Right ventricle myocardium superior (tissue), 1 donor: ENCODE data around the gene SLC5A2. TPM values are rescaled to one million over a fixed set of nuclear protein-coding genes. Genes with fewer than 3 reads are reported as not detected.
"Not testable (repeated sequence)": the region's sequence is repeated elsewhere in the genome, so short reads cannot be mapped to it uniquely, and the experiment has no call there.

Experiments used
- ATAC-seq: fragments of 200-7000 bp; cut with Tn5 transposase; one replicate; pipeline ENCODE4 v1.9.1; 2020; ENCODE audit warnings: mild to moderate bottlenecking; ENCODE audit not compliant: poor library complexity
- DNase-seq: peaks from one replicate; pipeline ENCODE4 v3.0.0-alpha.2; 2020
- intact Hi-C: fragments of 100-400 bp; cut with DNase I; formaldehyde crosslinking; loops from one replicate; pipeline ENCODE4 v1.11.2; 2022
- total RNA-seq: library from RNA; stranded (reverse); fragmentation: NEBNext Ultra II Directional; extraction: Animal tissue kit (Norgen Biotek cat#: 25700); gene quantifications from one replicate; pipeline ENCODE4 v1.2.1, GENCODE V29; 2021
- donor health status: DM: no; HTN: yes; CAD: no; lungs with severe emphysema.

The SLC5A2 gene
- total RNA-seq, 1 donor from 2014 or later: not detected

GRCh38 chr16:31513884-31514283 is 31.0 kb downstream of the SLC5A2 start:
- intact Hi-C loops: no loop called here
- no peak for ATAC-seq

GRCh38 chr16:31517800-31518402 is 35.0 kb downstream of the SLC5A2 start:
- no peak for DNase-seq
- intact Hi-C loops: no loop called here
- no peak for ATAC-seq

More at GRCh38 chr16:31513884-31514283, 31.0 kb downstream of the SLC5A2 start:
- DNase-seq: no peak

- ATAC-seq (no peak), DNase-seq (no peak)
- intact Hi-C loops: no loop called here
Observed at GRCh38 chr16:31519759-31520431, 37.0 kb downstream of the SLC5A2 start.

GRCh38 chr16:31521368-31521767 is 38.4 kb downstream of the SLC5A2 start:
- intact Hi-C loops: no loop called here
- ATAC-seq (no peak), DNase-seq (no peak)

GRCh38 chr16:31522071-31522470 is 39.1 kb downstream of the SLC5A2 start:
- intact Hi-C loops: no loop called here
- ATAC-seq (no peak), DNase-seq (no peak)

DNA sequence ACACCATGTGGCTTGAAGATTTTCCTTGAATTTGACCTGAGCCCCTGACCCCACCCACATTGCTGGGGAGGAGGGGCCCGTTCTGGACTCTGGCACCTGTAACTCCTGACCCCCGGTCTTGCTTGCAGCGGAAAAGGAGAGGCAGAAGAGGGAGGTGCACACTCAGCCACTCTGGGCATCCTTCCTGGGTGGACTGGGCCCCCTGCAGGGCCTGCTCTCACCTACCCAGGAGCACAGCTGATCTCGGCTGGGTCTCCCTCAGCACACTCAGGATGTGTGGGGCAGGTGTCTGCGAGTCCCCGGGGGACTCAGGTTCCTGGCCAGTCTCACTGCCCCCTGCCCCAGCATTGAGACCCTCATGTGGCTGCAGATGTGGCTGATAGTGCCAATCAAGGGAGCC is 40.8 kb downstream of the SLC5A2 start:
- intact Hi-C loops, DNase-seq, ATAC-seq: not testable (repeated sequence)

- ATAC-seq: no peak
- no peak for DNase-seq
- intact Hi-C loops: no loop called here
Observed at GRCh38 chr16:31525113-31525512, 42.2 kb downstream of the SLC5A2 start.

DNA sequence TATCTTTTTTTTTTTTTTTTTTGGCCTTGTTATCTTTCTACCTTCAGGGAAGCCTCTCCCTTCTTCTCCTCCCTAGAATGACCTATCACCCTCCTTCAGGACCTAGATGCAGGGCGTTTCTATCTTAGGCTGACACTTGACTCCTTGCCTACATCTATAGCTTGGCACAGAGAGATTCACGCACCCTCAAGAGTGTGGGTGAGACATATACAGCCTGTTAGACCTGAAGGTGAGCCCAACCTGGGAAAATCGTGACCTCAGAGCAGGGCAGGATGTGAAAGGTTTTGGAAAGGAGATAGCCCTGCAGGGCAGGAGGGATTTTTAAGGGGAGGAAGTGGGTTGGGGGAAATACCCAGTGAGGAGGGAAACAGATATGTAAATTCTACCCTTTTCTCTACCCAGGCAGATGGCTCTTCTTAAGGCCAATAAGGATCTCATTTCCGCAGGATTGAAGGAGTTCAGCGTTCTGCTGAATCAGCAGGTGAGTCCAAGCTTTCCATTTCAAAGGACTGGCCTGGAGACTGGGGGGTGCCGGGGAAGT is 44.9 kb downstream of the SLC5A2 start, which contains the start of gene AHSP:
TSS of gene AHSP (plus strand) at position 167 of the 541 bp plus-strand sequence. CDS start at position 407, 240 bp downstream.
- intact Hi-C loops: no loop called here
- ATAC-seq (no peak), DNase-seq (no peak)

DNA sequence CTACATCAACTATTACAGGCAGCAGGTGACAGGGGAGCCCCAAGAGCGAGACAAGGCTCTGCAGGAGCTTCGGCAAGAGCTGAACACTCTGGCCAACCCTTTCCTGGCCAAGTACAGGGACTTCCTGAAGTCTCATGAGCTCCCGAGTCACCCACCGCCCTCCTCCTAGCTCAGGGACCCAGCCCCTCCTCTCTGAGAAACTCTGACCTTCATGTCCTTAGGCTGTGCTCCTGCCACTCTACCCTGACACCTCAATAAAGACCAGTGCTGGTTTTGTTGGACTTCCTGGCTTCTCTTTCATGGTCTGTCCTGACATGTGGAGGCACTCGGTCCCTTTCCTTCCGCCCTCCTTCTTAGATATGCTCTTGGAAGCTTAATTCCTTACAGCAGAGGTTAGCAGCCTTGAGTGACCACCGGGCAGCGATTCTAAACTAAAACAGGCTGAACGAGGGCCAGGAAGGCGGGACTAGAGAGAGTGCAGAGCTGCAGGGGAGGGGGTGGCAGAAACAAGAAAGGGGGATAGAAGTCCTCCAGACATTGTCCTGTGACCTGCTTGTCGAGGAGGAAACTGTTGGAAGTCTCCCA is 45.7 kb downstream of the SLC5A2 start:
- intact Hi-C loops: no loop called here

GRCh38 chr16:31529108-31529936 is 46.4 kb downstream of the SLC5A2 start:
- intact Hi-C loops: no loop called here
- DNase-seq (no peak), ATAC-seq (no peak)

More for the DNA sequence above, 45.7 kb downstream of the SLC5A2 start:
- ATAC-seq: no peak
- no peak for DNase-seq

DNA sequence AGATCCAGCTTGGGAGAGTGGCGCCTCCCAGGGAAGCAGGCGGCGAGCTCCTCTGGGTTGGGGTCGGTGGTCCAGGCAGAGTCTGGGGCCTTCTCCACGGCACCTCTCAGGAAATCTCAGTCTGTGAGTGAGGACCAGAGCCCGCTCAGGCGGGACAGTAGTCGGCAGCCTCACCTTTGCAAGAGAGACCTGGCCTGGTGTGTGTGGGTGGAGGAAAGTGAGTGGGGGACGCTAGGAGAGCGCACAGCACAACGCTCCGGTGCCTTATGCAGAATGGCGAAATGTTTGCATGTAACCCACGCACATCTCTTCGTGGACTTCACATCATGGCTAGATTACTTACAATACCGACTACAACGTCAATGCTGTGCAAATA is 47.0 kb downstream of the SLC5A2 start:
- intact Hi-C loops: no loop called here
- DNase-seq (no peak), ATAC-seq (no peak)

GRCh38 chr16:31530405-31530804 is 47.5 kb downstream of the SLC5A2 start:
- intact Hi-C loops: no loop called here
- ATAC-seq: no peak
- no peak for DNase-seq

- DNase-seq: no peak
- ATAC-seq: no peak
- intact Hi-C loops: no loop called here
Observed at GRCh38 chr16:31531096-31531495, 48.2 kb downstream of the SLC5A2 start.

DNA sequence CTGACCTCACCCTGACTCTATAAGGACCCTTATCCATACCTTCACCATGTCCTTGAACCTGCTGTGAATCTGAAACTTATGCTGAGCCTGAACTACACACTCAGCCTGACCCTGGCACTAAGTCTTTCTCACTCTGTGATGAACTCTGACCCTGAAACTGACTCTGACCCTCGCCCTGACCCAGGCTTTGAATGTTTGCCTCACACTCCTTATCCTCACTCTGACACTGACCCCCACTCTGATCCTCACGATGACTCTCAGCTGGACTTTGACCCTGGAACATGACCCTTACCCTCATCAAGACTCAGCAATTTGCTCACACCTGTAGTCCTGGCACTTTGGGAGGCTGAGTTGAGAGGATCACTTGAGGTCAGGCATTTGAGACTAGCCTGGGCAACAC is 49.2 kb downstream of the SLC5A2 start:
- ATAC-seq: no peak
- no peak for DNase-seq
- intact Hi-C loops: no loop called here

- DNase-seq (no peak), ATAC-seq (no peak)
- intact Hi-C loops: no loop called here
Observed at GRCh38 chr16:31532896-31533295, 50.0 kb downstream of the SLC5A2 start.

DNA sequence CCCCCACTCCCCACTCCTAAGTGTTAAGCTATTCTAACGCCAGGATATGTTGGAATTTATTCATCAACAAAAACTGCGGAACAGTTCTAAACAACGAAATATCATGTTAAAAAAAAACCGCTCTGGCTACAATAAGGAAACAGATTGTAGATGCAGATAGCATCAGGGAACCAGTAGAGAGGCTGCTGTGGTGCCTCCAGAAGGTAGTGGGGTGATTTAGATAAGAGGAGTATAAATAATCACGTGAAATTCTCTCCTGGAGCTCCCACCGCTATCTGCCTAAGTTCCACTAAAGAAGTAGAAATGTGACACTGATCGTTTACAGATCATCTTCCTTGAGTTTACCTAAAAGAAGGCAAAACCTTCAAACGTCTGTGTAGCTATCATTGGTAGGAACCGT is 52.8 kb downstream of the SLC5A2 start:
- DNase-seq: no peak
- intact Hi-C loops: no loop called here
- ATAC-seq: no peak

GRCh38 chr16:31536804-31537361 is 54.0 kb downstream of the SLC5A2 start:
- intact Hi-C loops: no loop called here
- no peak for DNase-seq
- no peak for ATAC-seq

DNA sequence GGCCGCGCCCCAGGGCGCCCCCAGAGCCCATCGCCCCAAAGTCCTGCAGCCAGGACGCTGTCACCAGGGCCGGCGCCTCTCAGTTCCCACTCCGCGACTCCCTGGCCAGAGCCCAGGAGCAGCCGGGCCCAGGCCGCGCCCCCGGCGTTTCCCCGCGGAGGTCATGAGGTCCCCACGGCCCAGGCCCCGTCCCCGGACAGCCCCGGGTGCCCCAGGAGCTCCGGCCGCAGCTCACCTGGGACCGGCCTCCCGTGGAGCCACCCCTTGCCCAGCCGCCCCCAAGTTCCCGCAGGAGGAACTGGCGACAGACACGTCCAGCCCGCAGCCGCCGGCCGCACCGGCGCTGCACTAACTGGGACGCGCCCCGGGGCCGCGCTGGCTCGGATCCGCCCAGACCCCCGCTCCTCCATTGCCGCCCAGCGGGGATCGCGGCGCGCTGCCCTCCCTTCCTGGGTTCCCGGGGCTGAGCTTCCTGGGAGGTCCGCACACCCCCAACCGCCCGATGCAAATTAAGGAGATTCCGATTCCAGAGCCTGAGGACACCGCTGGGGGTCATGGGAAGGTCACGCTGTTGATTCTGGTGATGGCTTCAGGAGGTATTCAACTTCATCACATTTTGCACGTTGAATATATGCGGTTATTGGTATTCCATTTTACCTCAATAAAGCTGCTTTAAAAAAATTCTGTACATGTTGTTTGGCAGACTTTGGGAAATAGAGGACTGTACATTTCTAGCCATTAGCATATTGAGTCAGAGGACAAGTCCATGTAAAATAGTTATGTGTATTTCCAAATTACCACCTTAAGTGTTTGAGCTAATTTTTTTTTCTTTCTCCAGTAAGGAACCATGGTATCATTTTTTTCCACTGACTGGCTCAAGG is 54.7 kb downstream of the SLC5A2 start:
- no peak for DNase-seq
- peak; percentile 80 for ATAC-seq

More for the DNA sequence above, 54.7 kb downstream of the SLC5A2 start:
- intact Hi-C loops: no loop called here
